ENCODE measurements around the gene KRR1. TPM values are rescaled to one million over a fixed set of nuclear protein-coding genes. Genes with fewer than 3 reads are reported as not detected.
A peak's percentile ranks its signal among the peaks of the same experiment; 100 is the strongest.

Gene KRR1
- total RNA-seq = 37.4 and 45.6 TPM in 2 replicates

DNA sequence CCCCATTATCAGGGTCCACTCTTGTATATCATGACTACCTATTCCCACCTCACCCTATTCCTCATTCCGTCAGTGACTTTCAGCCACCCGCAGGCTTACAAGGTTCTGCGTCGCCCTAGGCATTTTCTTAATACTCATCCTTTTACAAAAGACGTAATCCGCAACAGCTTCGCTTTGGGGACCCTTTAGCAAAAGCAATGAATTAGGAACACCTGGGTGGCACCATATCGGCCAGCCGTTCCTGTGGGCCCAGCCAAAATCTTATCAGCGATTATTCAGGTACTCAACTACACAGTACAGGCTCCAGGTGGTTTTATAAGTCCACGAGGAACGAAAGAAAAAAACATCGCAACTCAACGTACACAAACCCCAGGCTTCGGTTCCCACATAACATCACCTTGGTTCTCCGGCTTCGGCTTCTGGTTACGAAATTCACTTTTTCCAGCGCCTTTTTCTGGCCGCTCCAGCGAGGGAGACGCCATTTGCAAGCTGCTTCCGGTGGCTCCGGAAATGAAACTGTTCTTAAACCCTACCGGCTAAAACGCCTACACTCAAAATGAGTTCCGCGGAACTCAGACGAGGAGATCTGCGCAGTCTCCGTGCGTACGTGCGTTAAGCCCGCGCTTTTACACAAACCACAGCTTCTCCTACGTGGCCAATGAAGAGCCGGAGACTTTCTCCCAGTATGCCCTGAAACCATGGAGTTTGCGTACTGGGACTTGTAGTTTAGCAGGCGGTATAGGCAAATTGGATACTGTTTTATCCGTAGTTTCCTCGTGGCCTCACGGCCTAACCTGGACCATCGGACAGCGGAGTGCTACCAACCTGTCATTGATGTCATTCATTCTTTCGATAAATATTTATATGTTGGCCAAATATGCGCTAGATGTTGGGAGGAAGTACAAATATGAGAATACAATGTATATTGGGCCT, at the start of gene KRR1:
Gene KRR1, minus strand, starts transcription at position 494 of the 933 bp plus-strand sequence. Its CDS starts 12 bp downstream, at position 482.
- peaks cover 20% of the 10 kb centered on the region for H3K4me1 ChIP-seq (ENCODE audit: insufficient read depth, low read length)
- H4K20me1 ChIP-seq (ENCODE audit: insufficient read depth, low read length) = no peaks in the 10 kb centered on the region
- H3K9me3 ChIP-seq (ENCODE audit: low read depth, low read length) = no peaks in the 10 kb centered on the region
- peak within 1 kb of the TSS; percentile 85 for H2AFZ ChIP-seq (ENCODE audit: low read length)
- peaks cover 4% of the 10 kb centered on the region for H3K36me3 ChIP-seq (ENCODE audit: insufficient read depth, low read length)
- peaks cover 45% of the 10 kb centered on the region for H3K79me2 ChIP-seq (ENCODE audit: insufficient read depth, low read length)
- no peaks in the 10 kb centered on the region for H3K27me3 ChIP-seq (ENCODE audit: insufficient read depth, low read length)
- peak; percentile 83 for DNase-seq (ENCODE audit: insufficient read length, low spot score, missing footprints)
- H3K27ac ChIP-seq (ENCODE audit: low read depth, low read length) = peak within 1 kb of the TSS; percentile 84
- peak within 1 kb of the TSS; percentile 87 for H3K4me2 ChIP-seq (ENCODE audit: insufficient read depth, low read length)
- peak within 1 kb of the TSS; percentile 85 for H3K4me3 ChIP-seq (ENCODE audit: insufficient read depth, low read length)
- TF ChIP-seq, protein P1, sequence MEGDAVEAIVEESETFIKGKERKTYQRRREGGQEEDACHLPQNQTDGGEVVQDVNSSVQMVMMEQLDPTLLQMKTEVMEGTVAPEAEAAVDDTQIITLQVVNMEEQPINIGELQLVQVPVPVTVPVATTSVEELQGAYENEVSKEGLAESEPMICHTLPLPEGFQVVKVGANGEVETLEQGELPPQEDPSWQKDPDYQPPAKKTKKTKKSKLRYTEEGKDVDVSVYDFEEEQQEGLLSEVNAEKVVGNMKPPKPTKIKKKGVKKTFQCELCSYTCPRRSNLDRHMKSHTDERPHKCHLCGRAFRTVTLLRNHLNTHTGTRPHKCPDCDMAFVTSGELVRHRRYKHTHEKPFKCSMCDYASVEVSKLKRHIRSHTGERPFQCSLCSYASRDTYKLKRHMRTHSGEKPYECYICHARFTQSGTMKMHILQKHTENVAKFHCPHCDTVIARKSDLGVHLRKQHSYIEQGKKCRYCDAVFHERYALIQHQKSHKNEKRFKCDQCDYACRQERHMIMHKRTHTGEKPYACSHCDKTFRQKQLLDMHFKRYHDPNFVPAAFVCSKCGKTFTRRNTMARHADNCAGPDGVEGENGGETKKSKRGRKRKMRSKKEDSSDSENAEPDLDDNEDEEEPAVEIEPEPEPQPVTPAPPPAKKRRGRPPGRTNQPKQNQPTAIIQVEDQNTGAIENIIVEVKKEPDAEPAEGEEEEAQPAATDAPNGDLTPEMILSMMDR (IDR thresholded peaks at IDR 0.05; ENCODE audit: extremely low read depth, low read depth, low read length) = no peak

DNA sequence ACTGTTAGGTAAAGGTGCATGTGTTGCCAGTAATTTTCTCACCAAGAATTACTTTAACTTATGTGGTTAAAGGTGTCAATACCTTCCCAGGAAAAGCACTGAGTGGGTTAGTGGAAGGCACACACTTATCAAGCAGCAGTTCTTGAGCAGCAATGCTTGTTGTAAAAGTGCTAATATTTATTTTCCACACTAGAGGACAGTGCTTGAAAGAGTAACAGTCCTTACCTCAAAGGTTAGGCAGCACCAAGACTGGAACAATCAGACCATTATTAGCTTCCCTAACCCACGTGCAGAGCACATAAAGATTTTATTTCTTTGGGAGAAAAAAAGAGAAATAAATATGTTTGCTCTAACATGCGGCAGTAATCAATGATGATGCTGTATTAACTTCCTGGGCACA, 48.8 kb upstream of the KRR1 start:
- Histone ChIP-seq H3K27ac (ENCODE audit: low read depth, low read length) (no peak overlapping the region), H3K9me3 (ENCODE audit: low read depth, low read length) (no peaks in the 10 kb centered on the region), H3K36me3 (ENCODE audit: insufficient read depth, low read length) (no peaks in the 10 kb centered on the region), H4K20me1 (ENCODE audit: insufficient read depth, low read length) (no peaks in the 10 kb centered on the region), H3K4me1 (ENCODE audit: insufficient read depth, low read length) (peaks cover 6% of the 10 kb centered on the region), H2AFZ (ENCODE audit: low read length) (peak overlapping the region; percentile 36), H3K27me3 (ENCODE audit: insufficient read depth, low read length) (no peaks in the 10 kb centered on the region), H3K4me2 (ENCODE audit: insufficient read depth, low read length) (no peak overlapping the region), H3K79me2 (ENCODE audit: insufficient read depth, low read length) (no peaks in the 10 kb centered on the region), H3K4me3 (ENCODE audit: insufficient read depth, low read length) (no peak overlapping the region)
- no peak for DNase-seq (ENCODE audit: insufficient read length, low spot score, missing footprints)
- TF ChIP-seq, protein P1 (IDR thresholded peaks at IDR 0.05; ENCODE audit: extremely low read depth, low read depth, low read length) = peak; percentile 54

DNA sequence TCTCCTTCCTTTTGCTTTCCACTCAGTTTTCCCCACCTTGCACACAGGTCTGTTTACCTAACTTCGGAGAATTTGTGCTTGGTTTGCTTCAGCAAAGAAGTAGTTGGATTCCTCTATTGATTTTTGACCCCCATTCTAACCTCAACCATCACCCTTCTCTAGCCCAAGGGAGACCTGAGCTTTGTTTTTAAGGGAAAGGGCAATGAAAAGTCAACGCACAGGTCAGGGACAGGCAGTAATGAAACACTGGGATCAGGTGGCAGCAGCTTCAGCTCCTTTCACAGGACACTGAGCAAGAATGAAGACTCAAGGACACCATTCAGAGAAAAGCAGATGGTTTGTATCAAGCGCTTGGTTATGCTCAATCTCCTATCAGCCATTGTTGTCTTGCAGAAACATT, 46.9 kb upstream of the KRR1 start:
- Histone ChIP-seq H3K27ac (ENCODE audit: low read depth, low read length) (no peak overlapping the region), H3K9me3 (ENCODE audit: low read depth, low read length) (no peaks in the 10 kb centered on the region), H2AFZ (ENCODE audit: low read length) (no peak overlapping the region), H3K27me3 (ENCODE audit: insufficient read depth, low read length) (no peaks in the 10 kb centered on the region), H3K4me1 (ENCODE audit: insufficient read depth, low read length) (peaks cover 14% of the 10 kb centered on the region), H3K36me3 (ENCODE audit: insufficient read depth, low read length) (no peaks in the 10 kb centered on the region), H3K79me2 (ENCODE audit: insufficient read depth, low read length) (no peaks in the 10 kb centered on the region), H3K4me2 (ENCODE audit: insufficient read depth, low read length) (no peak overlapping the region), H4K20me1 (ENCODE audit: insufficient read depth, low read length) (no peaks in the 10 kb centered on the region), H3K4me3 (ENCODE audit: insufficient read depth, low read length) (no peak overlapping the region)
- DNase-seq (ENCODE audit: insufficient read length, low spot score, missing footprints) = no peak
- TF ChIP-seq, protein P1 (IDR thresholded peaks at IDR 0.05; ENCODE audit: extremely low read depth, low read depth, low read length) = no peak

DNA sequence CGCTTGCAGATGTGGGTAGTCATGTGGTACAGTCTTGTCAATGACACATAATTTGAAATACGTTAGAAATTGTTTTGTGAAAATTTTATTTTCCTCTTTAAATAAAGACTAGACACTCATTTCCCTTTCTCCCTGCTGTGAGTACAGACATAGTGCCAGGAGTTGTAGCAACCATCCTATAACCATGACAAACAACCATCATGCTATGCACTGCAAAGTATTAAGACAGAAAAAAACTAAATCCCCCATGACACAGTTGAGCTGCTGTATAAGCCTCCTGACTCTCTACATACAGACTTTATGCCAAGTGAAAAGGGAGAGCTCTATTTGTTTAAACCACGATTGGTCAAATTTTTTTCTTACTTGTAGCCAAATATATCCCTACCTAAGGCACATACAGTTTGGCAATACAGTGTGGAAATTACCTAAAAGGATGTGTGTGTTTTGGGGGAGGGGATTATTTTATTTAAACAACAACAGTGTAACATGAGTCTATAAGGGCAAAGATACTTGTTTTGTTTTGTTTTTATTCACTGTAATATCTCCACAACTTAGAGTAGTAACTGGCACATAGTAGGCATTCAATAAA, 45.0 kb upstream of the KRR1 start:
- H3K27ac ChIP-seq (ENCODE audit: low read depth, low read length) = no peak overlapping the region
- no peak for DNase-seq (ENCODE audit: insufficient read length, low spot score, missing footprints)
- no peaks in the 10 kb centered on the region for H3K9me3 ChIP-seq (ENCODE audit: low read depth, low read length)
- peak overlapping the region; percentile 30 for H2AFZ ChIP-seq (ENCODE audit: low read length)
- TF ChIP-seq, protein P1 (IDR thresholded peaks at IDR 0.05; ENCODE audit: extremely low read depth, low read depth, low read length) = no peak
- no peaks in the 10 kb centered on the region for H3K36me3 ChIP-seq (ENCODE audit: insufficient read depth, low read length)
- H3K4me3 ChIP-seq (ENCODE audit: insufficient read depth, low read length) = no peak overlapping the region
- H3K4me2 ChIP-seq (ENCODE audit: insufficient read depth, low read length) = no peak overlapping the region
- H3K79me2 ChIP-seq (ENCODE audit: insufficient read depth, low read length) = no peaks in the 10 kb centered on the region
- H3K27me3 ChIP-seq (ENCODE audit: insufficient read depth, low read length) = no peaks in the 10 kb centered on the region
- H4K20me1 ChIP-seq (ENCODE audit: insufficient read depth, low read length) = no peaks in the 10 kb centered on the region
- peaks cover 14% of the 10 kb centered on the region for H3K4me1 ChIP-seq (ENCODE audit: insufficient read depth, low read length)

Data from osteoblast (primary cell).